ENCODE data around the gene ZNF280A. TPM values are rescaled to one million over a fixed set of nuclear protein-coding genes. Genes with fewer than 3 reads are reported as not detected.

The ZNF280A gene
- total and polyA plus RNA-seq, 2 experiments from 2014 or later: 0.44 to 0.47 TPM

DNA sequence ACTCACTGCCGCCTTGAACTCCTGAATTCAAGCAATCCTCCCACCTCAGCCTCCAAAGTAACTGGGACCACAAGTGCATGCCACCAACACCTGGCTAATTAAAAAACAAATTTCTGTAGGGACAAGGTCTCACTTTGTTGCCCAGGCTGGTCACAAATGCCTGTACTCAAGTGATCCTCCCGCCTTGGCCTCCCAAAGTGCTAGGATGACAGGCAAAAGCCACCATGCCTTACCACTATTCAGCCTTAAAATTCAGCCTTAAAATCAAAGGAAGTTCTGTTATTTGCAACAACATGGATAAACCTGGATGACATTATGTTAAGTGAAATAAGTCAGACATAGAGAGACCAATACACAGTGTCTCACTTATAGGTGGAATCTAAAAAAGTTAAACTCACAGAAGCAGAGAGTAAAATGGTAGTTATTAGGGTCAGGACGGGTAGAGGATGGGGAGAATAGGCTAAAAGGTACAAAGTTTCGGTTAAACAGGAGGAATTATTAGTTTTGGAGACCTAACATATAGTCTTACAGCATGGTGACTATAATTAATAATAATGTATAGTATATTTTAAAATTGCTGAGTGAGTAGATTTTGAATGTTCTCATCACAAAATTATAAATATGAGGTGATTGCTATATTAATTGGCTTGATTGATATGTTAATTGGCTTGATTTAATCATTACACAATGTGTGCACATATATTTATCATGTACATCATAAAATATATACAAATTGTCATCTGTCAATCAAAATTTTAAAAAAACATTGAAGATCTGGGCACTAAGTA, 6.2 kb upstream of the ZNF280A start:
- Histone ChIP-seq H3K4me2 (no peak overlapping the region), H4K20me1 (ENCODE audit: insufficient read depth, poor library complexity, severe bottlenecking) (no peaks in the 10 kb centered on the region), H3K36me3 (replicated peaks; ENCODE audit: insufficient read depth, low read depth) (no peaks in the 10 kb centered on the region), H3K79me2 (no peaks in the 10 kb centered on the region), H3K4me3 (no peak overlapping the region), H3K9me3 (ENCODE audit: low read depth) (no peaks in the 10 kb centered on the region), H3K27me3 (no peaks in the 10 kb centered on the region), H3K4me1 (ENCODE audit: insufficient read depth) (no peaks in the 10 kb centered on the region), H3K9me2 (replicated peaks; ENCODE audit: insufficient read depth) (no peaks in the 10 kb centered on the region), H2AFZ (no peak overlapping the region), H3K27ac (no peak overlapping the region)
- 84% methylated on average over 4 of the region's 4 CpGs for WGBS (ENCODE audit: low lambda C conversion rate, missing lambda C conversion rate)
- DNase-seq (ENCODE audit: low spot score): no peak
- TF ChIP-seq EZH2phosphoT487 (IDR thresholded peaks at IDR 0.05; ENCODE audit: low read depth, severe bottlenecking, unreplicated experiment) (no peak), CTCF (IDR thresholded peaks at IDR 0.05; ENCODE audit: poor library complexity) (no peak), EZH2 (IDR thresholded peaks at IDR 0.05; ENCODE audit: borderline replicate concordance) (no peak)

GRCh38 chr22:22523494-22523893, 3.4 kb upstream of the ZNF280A start:
- WGBS (ENCODE audit: low lambda C conversion rate, missing lambda C conversion rate): 88% methylated on average over 6 of the region's 6 CpGs

GRCh38 chr22:22521631-22522030, 1.6 kb upstream of the ZNF280A start:
- Histone ChIP-seq H3K9me3 (ENCODE audit: low read depth) (no peaks in the 10 kb centered on the region), H3K9me2 (replicated peaks; ENCODE audit: insufficient read depth) (no peaks in the 10 kb centered on the region), H2AFZ (no peak overlapping the region), H3K27me3 (no peaks in the 10 kb centered on the region), H4K20me1 (ENCODE audit: insufficient read depth, poor library complexity, severe bottlenecking) (no peaks in the 10 kb centered on the region), H3K4me3 (no peak overlapping the region), H3K4me2 (no peak overlapping the region), H3K27ac (no peak overlapping the region), H3K79me2 (no peaks in the 10 kb centered on the region), H3K4me1 (ENCODE audit: insufficient read depth) (no peaks in the 10 kb centered on the region), H3K36me3 (replicated peaks; ENCODE audit: insufficient read depth, low read depth) (no peaks in the 10 kb centered on the region)
- no peak for DNase-seq (ENCODE audit: low spot score)
- WGBS (ENCODE audit: low lambda C conversion rate, missing lambda C conversion rate): 92% methylated on average over 8 of the region's 8 CpGs
- TF ChIP-seq CTCF (IDR thresholded peaks at IDR 0.05; ENCODE audit: poor library complexity): no peak
- TF ChIP-seq EZH2 (IDR thresholded peaks at IDR 0.05; ENCODE audit: borderline replicate concordance): no peak
- TF ChIP-seq EZH2phosphoT487 (IDR thresholded peaks at IDR 0.05; ENCODE audit: low read depth, severe bottlenecking, unreplicated experiment): no peak

More at GRCh38 chr22:22523494-22523893, 3.4 kb upstream of the ZNF280A start:
- no peaks in the 10 kb centered on the region for H3K79me2 ChIP-seq
- no peak overlapping the region for H3K4me2 ChIP-seq
- no peaks in the 10 kb centered on the region for H3K9me2 ChIP-seq (replicated peaks; ENCODE audit: insufficient read depth)
- H4K20me1 ChIP-seq (ENCODE audit: insufficient read depth, poor library complexity, severe bottlenecking): no peaks in the 10 kb centered on the region
- no peak overlapping the region for H3K4me3 ChIP-seq
- TF ChIP-seq CTCF (IDR thresholded peaks at IDR 0.05; ENCODE audit: poor library complexity) (no peak), EZH2phosphoT487 (IDR thresholded peaks at IDR 0.05; ENCODE audit: low read depth, severe bottlenecking, unreplicated experiment) (no peak), EZH2 (IDR thresholded peaks at IDR 0.05; ENCODE audit: borderline replicate concordance) (no peak)
- H3K4me1 ChIP-seq (ENCODE audit: insufficient read depth): no peaks in the 10 kb centered on the region
- DNase-seq (ENCODE audit: low spot score): no peak
- no peak overlapping the region for H3K27ac ChIP-seq
- H3K9me3 ChIP-seq (ENCODE audit: low read depth): no peaks in the 10 kb centered on the region
- no peak overlapping the region for H2AFZ ChIP-seq
- H3K27me3 ChIP-seq: no peaks in the 10 kb centered on the region
- H3K36me3 ChIP-seq (replicated peaks; ENCODE audit: insufficient read depth, low read depth): no peaks in the 10 kb centered on the region

Data from hepatocyte (in vitro differentiated cells).